ENCODE measurements around the gene CLSTN2.

DNA sequence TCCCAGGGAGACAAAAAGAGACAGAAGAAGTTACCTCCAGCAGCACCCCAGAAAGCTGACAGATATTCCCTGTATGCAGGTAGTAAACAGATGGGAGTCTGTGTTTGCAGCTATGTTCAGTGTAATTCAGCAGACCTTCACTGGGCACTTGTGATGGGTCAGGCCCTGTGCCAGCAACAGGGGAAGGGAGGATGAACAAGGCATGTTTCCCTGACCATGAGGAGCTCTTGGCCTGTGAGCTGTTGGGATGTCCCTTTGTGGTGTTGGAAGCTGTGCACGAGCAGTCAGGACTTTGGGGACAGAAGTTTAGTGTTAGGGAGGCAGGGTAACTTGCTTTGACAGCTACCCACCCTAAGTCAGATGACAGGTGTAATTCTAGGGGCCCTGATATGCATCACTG, 636.9 kb downstream of the CLSTN2 start:
- TF ChIP-seq POLR2A (IDR thresholded peaks at IDR 0.05; ENCODE audit: borderline replicate concordance, extremely low read depth, insufficient read depth, insufficient read length), result no peak
- TF ChIP-seq, protein P1, sequence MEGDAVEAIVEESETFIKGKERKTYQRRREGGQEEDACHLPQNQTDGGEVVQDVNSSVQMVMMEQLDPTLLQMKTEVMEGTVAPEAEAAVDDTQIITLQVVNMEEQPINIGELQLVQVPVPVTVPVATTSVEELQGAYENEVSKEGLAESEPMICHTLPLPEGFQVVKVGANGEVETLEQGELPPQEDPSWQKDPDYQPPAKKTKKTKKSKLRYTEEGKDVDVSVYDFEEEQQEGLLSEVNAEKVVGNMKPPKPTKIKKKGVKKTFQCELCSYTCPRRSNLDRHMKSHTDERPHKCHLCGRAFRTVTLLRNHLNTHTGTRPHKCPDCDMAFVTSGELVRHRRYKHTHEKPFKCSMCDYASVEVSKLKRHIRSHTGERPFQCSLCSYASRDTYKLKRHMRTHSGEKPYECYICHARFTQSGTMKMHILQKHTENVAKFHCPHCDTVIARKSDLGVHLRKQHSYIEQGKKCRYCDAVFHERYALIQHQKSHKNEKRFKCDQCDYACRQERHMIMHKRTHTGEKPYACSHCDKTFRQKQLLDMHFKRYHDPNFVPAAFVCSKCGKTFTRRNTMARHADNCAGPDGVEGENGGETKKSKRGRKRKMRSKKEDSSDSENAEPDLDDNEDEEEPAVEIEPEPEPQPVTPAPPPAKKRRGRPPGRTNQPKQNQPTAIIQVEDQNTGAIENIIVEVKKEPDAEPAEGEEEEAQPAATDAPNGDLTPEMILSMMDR (IDR thresholded peaks at IDR 0.05 in 2 of 3, conservative IDR thresholded peaks at IDR 0.05 in 1 of 3; ENCODE audit: borderline replicate concordance in 1 of 3, insufficient read depth in 1 of 3, low read depth in 2 of 3, low read length in 2 of 3), result no peak
- TF ChIP-seq YY1 (IDR thresholded peaks at IDR 0.05; ENCODE audit: extremely low read depth, insufficient replicate concordance, low read depth, low read length), result no peak
- TF ChIP-seq, protein P2, sequence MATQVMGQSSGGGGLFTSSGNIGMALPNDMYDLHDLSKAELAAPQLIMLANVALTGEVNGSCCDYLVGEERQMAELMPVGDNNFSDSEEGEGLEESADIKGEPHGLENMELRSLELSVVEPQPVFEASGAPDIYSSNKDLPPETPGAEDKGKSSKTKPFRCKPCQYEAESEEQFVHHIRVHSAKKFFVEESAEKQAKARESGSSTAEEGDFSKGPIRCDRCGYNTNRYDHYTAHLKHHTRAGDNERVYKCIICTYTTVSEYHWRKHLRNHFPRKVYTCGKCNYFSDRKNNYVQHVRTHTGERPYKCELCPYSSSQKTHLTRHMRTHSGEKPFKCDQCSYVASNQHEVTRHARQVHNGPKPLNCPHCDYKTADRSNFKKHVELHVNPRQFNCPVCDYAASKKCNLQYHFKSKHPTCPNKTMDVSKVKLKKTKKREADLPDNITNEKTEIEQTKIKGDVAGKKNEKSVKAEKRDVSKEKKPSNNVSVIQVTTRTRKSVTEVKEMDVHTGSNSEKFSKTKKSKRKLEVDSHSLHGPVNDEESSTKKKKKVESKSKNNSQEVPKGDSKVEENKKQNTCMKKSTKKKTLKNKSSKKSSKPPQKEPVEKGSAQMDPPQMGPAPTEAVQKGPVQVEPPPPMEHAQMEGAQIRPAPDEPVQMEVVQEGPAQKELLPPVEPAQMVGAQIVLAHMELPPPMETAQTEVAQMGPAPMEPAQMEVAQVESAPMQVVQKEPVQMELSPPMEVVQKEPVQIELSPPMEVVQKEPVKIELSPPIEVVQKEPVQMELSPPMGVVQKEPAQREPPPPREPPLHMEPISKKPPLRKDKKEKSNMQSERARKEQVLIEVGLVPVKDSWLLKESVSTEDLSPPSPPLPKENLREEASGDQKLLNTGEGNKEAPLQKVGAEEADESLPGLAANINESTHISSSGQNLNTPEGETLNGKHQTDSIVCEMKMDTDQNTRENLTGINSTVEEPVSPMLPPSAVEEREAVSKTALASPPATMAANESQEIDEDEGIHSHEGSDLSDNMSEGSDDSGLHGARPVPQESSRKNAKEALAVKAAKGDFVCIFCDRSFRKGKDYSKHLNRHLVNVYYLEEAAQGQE (IDR thresholded peaks at IDR 0.05; ENCODE audit: low read depth), result no peak
- TF ChIP-seq EZH2phosphoT487 (IDR thresholded peaks at IDR 0.05; ENCODE audit: borderline replicate concordance), result no peak
- no peak for TF ChIP-seq SIN3A (IDR thresholded peaks at IDR 0.05; ENCODE audit: low read depth)
- no peak for TF ChIP-seq CBX3 (IDR thresholded peaks at IDR 0.05; ENCODE audit: low read depth)
- TF ChIP-seq CEBPB (IDR thresholded peaks at IDR 0.05; ENCODE audit: low read depth), result no peak
- TF ChIP-seq POLR2AphosphoS5 (IDR thresholded peaks at IDR 0.05; ENCODE audit: low read depth, low read length), result no peak
- no peak for TF ChIP-seq EGR1 (IDR thresholded peaks at IDR 0.05; ENCODE audit: low read depth)
- no peak for TF ChIP-seq SP1 (IDR thresholded peaks at IDR 0.05; ENCODE audit: low read depth)
- TF ChIP-seq, protein P3, sequence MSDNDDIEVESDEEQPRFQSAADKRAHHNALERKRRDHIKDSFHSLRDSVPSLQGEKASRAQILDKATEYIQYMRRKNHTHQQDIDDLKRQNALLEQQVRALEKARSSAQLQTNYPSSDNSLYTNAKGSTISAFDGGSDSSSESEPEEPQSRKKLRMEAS (IDR thresholded peaks at IDR 0.05), result no peak
- TF ChIP-seq, protein P4, sequence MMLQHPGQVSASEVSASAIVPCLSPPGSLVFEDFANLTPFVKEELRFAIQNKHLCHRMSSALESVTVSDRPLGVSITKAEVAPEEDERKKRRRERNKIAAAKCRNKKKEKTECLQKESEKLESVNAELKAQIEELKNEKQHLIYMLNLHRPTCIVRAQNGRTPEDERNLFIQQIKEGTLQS (IDR thresholded peaks at IDR 0.05), result no peak
- TF ChIP-seq EZH2 (IDR thresholded peaks at IDR 0.05), result no peak

Measured in HCT116 (cell line).